ENCODE results near the gene CHID1. TPM values are rescaled to one million over a fixed set of nuclear protein-coding genes. Genes with fewer than 3 reads are reported as not detected.

Gene CHID1
- total RNA-seq, 1 donor from 2014 or later, result 88.3 TPM

DNA sequence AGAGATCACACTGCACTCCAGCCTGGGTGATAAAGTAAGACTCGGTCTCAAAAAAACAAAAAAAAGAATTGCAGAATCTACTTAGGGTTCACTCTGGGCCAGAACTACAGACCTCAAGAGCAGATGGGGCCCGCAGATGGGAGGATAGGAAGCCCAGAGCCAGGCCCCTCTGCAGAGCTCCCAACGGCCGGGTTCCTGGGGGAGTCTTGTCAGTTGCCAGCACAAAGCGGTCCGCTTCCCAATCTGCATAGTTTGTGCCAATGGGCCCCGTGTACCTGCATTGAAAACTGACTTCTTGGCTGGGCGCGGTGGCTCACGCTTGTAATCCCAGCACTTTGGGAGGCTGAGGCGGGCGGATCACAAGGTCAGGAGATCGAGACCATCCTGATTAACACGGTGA is 1.7 kb upstream of the CHID1 start:
- Mint-ChIP-seq H3K27me3 (ENCODE audit: low read depth) (no peaks in the 10 kb centered on the region), H3K9me3 (no peaks in the 10 kb centered on the region), H3K4me1 (peaks cover 12% of the 10 kb centered on the region), H3K4me3 (peak overlapping the region; percentile 79), H3K27ac (no peak overlapping the region), H3K36me3 (peaks cover 1% of the 10 kb centered on the region)
- TF ChIP-seq, protein P1, sequence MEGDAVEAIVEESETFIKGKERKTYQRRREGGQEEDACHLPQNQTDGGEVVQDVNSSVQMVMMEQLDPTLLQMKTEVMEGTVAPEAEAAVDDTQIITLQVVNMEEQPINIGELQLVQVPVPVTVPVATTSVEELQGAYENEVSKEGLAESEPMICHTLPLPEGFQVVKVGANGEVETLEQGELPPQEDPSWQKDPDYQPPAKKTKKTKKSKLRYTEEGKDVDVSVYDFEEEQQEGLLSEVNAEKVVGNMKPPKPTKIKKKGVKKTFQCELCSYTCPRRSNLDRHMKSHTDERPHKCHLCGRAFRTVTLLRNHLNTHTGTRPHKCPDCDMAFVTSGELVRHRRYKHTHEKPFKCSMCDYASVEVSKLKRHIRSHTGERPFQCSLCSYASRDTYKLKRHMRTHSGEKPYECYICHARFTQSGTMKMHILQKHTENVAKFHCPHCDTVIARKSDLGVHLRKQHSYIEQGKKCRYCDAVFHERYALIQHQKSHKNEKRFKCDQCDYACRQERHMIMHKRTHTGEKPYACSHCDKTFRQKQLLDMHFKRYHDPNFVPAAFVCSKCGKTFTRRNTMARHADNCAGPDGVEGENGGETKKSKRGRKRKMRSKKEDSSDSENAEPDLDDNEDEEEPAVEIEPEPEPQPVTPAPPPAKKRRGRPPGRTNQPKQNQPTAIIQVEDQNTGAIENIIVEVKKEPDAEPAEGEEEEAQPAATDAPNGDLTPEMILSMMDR (IDR thresholded peaks at IDR 0.05; ENCODE audit: unreplicated experiment), result no peak
- no peak for DNase-seq (ENCODE audit: low spot score in 2 of 2, unreplicated experiment in 2 of 2)

DNA sequence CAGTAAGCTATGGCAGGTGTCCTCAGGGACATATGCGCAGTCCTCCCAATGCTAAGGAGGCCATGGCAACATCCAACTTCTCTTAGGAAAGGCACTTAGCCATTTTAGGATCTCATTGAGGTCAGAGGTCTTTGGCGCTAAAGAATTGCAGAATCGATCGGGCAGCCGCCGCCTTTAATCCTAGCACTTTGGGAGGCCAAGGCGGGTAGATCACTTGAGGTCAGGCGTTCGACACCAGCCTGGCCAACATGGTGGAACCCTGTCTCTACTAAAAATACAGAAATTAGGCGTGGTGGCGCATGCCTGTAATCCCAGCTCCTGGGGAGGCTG is 1.2 kb upstream of the CHID1 start:
- Mint-ChIP-seq H3K4me3 (peak overlapping the region; percentile 79), H3K36me3 (peaks cover 1% of the 10 kb centered on the region), H3K4me1 (peaks cover 12% of the 10 kb centered on the region), H3K27ac (peak overlapping the region; percentile 90), H3K9me3 (no peaks in the 10 kb centered on the region), H3K27me3 (ENCODE audit: low read depth) (no peaks in the 10 kb centered on the region)
- TF ChIP-seq, protein P1 (IDR thresholded peaks at IDR 0.05; ENCODE audit: unreplicated experiment), result no peak
- no peak for DNase-seq (ENCODE audit: low spot score in 2 of 2, unreplicated experiment in 2 of 2)

DNA sequence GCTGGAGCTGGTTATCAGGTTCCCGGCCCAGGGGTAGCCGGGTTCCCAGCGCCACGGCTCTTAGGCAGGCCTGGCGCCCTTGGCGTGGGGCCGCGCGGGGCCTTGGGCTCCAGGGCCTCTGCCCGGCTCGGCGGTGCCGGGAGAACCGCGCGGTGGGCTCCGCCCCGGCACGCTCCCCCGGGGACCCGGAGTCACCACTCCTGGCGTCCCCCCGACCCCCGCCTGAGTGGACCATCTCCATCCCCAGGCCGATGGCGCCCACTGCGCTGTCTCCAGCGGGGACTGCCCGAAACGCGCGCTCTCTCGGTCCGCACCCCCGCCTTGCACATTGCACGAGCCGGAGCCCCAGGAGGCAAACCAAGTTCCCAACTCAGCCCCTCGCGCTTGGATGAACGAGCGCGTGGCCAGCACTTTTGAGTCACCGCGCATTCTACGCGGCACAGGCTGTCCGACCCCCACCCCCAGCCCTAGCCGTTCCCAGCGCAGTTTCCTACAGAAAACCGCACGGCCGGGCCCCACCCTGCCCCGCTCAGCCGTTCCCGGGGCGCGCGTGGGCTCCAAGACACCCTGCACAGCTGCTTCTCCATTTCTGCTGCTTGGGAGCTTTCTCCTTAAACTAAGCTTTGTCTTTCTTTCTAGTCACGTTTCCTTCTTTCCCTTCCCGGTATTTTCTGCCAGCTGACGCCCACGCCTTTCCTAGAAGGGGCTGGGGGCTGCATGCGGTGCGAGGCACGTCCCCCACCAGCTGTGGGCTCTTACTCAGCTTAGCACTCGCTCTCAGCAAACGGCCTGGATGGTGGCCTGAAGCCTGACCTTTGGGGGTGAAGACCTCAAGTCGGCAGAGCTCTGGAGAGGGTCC is 650 bp upstream of the CHID1 start:
- H3K27ac Mint-ChIP-seq, result peak overlapping the region; percentile 90
- DNase-seq (ENCODE audit: low spot score in 2 of 2, unreplicated experiment in 2 of 2), result peak; percentile 48 to 77
- H3K4me1 Mint-ChIP-seq, result peaks cover 12% of the 10 kb centered on the region
- no peaks in the 10 kb centered on the region for H3K27me3 Mint-ChIP-seq (ENCODE audit: low read depth)
- H3K4me3 Mint-ChIP-seq, result peak overlapping the region; percentile 79
- TF ChIP-seq, protein P1 (IDR thresholded peaks at IDR 0.05; ENCODE audit: unreplicated experiment), result no peak
- H3K9me3 Mint-ChIP-seq, result no peaks in the 10 kb centered on the region
- H3K36me3 Mint-ChIP-seq, result peaks cover 4% of the 10 kb centered on the region

DNA sequence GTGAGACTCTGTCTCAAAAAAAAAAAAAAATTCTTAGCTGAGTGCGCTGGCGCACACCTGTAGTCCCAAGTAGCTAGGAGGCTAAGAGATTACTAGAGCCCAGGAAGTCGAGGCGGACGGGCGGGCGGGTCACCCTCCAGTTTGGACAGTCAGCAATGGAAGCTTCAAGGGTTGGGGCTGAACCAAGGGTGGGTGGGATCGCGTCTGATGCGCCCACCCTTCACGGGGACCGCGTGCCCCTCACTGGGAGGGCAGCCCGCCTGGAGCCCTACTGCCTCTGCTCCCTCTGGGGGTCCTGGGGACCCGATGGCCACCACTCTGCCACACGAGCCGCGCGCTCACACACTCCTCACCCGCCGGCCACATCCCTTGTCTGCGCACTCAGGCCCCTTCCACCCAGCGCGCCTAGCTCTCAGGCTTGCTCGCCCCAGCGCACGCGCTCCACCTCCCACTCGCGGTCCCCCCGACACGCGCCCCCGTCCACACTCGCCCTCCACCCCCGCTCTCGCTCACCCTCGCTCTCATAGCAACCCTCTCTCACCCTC is 494 bp downstream of the CHID1 start:
- Mint-ChIP-seq H3K27me3 (ENCODE audit: low read depth) (no peaks in the 10 kb centered on the region), H3K4me1 (peaks cover 12% of the 10 kb centered on the region), H3K36me3 (peaks cover 7% of the 10 kb centered on the region), H3K27ac (peak overlapping the region; percentile 85), H3K9me3 (no peaks in the 10 kb centered on the region), H3K4me3 (peak overlapping the region; percentile 92)
- DNase-seq (ENCODE audit: low spot score in 2 of 2, unreplicated experiment in 2 of 2), result no peak
- TF ChIP-seq, protein P1 (IDR thresholded peaks at IDR 0.05; ENCODE audit: unreplicated experiment), result no peak

DNA sequence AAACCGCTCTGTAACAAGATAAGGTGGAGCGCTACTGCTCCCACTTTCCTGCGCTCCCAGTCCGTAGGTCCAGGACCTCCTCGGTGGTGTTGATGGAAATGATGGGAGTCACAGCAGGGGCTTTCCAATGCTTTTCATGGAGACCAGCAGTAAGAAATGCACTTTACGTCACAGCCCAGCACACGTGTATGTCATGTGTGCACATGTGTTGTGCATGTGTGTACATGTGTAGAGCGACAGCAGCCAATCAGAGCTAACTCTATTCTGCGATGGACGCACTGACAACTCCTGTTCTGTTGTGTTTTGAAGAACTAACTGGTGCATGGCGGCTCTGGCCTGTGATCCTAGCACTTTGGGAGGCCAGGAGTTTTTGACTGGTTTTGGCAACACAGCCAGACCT is 1.2 kb downstream of the CHID1 start:
- Mint-ChIP-seq H3K36me3 (peaks cover 7% of the 10 kb centered on the region), H3K9me3 (no peaks in the 10 kb centered on the region), H3K4me1 (peaks cover 12% of the 10 kb centered on the region), H3K27ac (no peak overlapping the region), H3K4me3 (peak overlapping the region; percentile 92), H3K27me3 (ENCODE audit: low read depth) (no peaks in the 10 kb centered on the region)
- no peak for DNase-seq (ENCODE audit: low spot score in 2 of 2, unreplicated experiment in 2 of 2)
- TF ChIP-seq, protein P1 (IDR thresholded peaks at IDR 0.05; ENCODE audit: unreplicated experiment), result no peak
